H54 (cell line): Measurements from ENCODE around the gene SULT1E1.

Experiments used
- DNase-seq: peaks from one replicate; pipeline ENCODE4 v3.0.0; 2011; ENCODE audit warnings: low spot score, mixed read lengths; ENCODE audit not compliant: insufficient read length
- FAIRE-seq: peaks from 3 replicates; lab custom pipeline; 2011; peaks lifted over from hg19 to GRCh38; lab: Jason Lieb, UNC
- POLR2A ChIP-seq: IDR thresholded peaks from 2 replicates; pipeline ENCODE4 v1.6.1; 2011; ENCODE audit warnings: low read depth, mild to moderate bottlenecking, low read length

The SULT1E1 gene

GRCh38 chr4:69860052-69860451 is at the start of gene SULT1E1:
Gene SULT1E1 (minus strand): TSS chr4:69860145. CDS start chr4:69857644, 2,501 bp downstream.
- no peak for FAIRE-seq
- no peak for TF ChIP-seq POLR2A
- no peak for DNase-seq

- TF ChIP-seq POLR2A = no peak
- no peak for FAIRE-seq
- no peak for DNase-seq
Measured at GRCh38 chr4:69909195-69909594, 49.2 kb upstream of the SULT1E1 start.

- TF ChIP-seq POLR2A = no peak
- FAIRE-seq (no peak), DNase-seq (no peak)
Measured at GRCh38 chr4:69907151-69907550, 47.2 kb upstream of the SULT1E1 start.

GRCh38 chr4:69896530-69897116 is 36.7 kb upstream of the SULT1E1 start:
- DNase-seq = no peak
- FAIRE-seq = no peak
- no peak for TF ChIP-seq POLR2A

- no peak for TF ChIP-seq POLR2A
- no peak for FAIRE-seq
- no peak for DNase-seq
Measured at GRCh38 chr4:69894721-69895120, 34.8 kb upstream of the SULT1E1 start.

GRCh38 chr4:69894186-69894585 is 34.2 kb upstream of the SULT1E1 start:
- FAIRE-seq (no peak), DNase-seq (no peak)
- no peak for TF ChIP-seq POLR2A

- FAIRE-seq (no peak), DNase-seq (no peak)
- TF ChIP-seq POLR2A = no peak
Measured at GRCh38 chr4:69888336-69888735, 28.4 kb upstream of the SULT1E1 start.

- DNase-seq (no peak), FAIRE-seq (no peak)
- TF ChIP-seq POLR2A = no peak
Measured at GRCh38 chr4:69882150-69882549, 22.2 kb upstream of the SULT1E1 start.

- no peak for FAIRE-seq
- no peak for DNase-seq
- no peak for TF ChIP-seq POLR2A
Measured at GRCh38 chr4:69881173-69881773, 21.3 kb upstream of the SULT1E1 start.

GRCh38 chr4:69878250-69878649 is 18.3 kb upstream of the SULT1E1 start:
- FAIRE-seq = no peak

GRCh38 chr4:69877453-69877852 is 17.5 kb upstream of the SULT1E1 start:
- FAIRE-seq (no peak), DNase-seq (no peak)
- no peak for TF ChIP-seq POLR2A

More at GRCh38 chr4:69878250-69878649, 18.3 kb upstream of the SULT1E1 start:
- TF ChIP-seq POLR2A = no peak
- DNase-seq = no peak

GRCh38 chr4:69876071-69876470 is 16.1 kb upstream of the SULT1E1 start:
- FAIRE-seq (no peak), DNase-seq (no peak)
- TF ChIP-seq POLR2A = no peak

GRCh38 chr4:69875576-69875975 is 15.6 kb upstream of the SULT1E1 start:
- no peak for DNase-seq
- no peak for FAIRE-seq
- TF ChIP-seq POLR2A = no peak

GRCh38 chr4:69874507-69874906 is 14.6 kb upstream of the SULT1E1 start:
- no peak for FAIRE-seq
- TF ChIP-seq POLR2A = no peak
- no peak for DNase-seq

GRCh38 chr4:69861756-69862155 is 1.8 kb upstream of the SULT1E1 start:
- no peak for TF ChIP-seq POLR2A
- DNase-seq (no peak), FAIRE-seq (no peak)
